ENCODE measurements around the gene ZNF8.
A peak's percentile ranks its signal among the peaks of the same experiment; 100 is the strongest.
"Not testable (repeated sequence)": the region's sequence is repeated elsewhere in the genome, so short reads cannot be mapped to it uniquely, and the experiment has no call there.

Gene ZNF8

DNA sequence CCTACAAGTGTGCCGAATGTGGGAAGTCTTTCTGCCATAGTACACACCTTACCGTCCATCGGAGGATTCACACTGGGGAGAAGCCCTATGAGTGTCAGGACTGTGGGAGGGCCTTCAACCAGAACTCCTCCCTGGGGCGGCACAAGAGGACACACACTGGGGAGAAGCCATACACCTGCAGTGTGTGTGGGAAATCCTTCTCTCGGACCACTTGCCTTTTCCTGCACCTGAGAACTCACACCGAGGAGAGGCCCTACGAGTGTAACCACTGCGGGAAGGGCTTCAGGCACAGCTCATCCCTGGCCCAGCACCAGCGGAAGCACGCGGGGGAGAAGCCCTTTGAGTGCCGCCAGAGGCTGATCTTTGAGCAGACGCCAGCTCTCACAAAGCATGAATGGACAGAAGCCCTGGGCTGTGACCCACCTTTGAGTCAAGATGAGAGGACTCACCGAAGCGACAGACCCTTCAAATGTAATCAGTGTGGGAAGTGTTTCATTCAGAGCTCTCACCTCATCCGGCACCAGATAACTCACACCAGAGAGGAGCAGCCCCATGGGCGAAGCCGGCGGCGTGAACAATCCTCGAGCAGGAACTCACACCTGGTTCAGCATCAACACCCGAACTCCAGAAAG lies 16.1 kb downstream of the ZNF8 start:
- DNase-seq (ENCODE audit: low read depth in 1 of 2, low spot score in 1 of 2) = no peak

DNA sequence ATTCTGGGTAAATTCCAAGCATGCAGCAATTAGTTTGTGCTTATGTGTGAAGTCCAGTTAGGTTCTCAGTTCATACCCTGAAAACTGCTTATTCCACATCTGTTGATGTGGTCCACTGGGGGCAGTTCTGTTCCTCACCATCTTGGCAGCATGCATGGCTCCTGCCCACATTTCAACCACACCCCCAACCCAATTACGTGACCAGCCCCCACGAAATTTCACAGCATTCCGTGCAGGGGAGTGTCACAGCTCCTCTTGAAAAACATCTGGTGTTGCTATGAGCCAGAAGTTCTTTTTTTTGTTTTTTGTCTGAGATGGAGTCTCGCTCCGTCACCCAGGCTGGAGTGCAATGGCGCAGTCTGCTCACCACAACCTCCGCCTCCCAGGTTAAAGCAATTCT lies 17.3 kb downstream of the ZNF8 start:
- no peak for DNase-seq (ENCODE audit: low read depth in 1 of 2, low spot score in 1 of 2)

DNA sequence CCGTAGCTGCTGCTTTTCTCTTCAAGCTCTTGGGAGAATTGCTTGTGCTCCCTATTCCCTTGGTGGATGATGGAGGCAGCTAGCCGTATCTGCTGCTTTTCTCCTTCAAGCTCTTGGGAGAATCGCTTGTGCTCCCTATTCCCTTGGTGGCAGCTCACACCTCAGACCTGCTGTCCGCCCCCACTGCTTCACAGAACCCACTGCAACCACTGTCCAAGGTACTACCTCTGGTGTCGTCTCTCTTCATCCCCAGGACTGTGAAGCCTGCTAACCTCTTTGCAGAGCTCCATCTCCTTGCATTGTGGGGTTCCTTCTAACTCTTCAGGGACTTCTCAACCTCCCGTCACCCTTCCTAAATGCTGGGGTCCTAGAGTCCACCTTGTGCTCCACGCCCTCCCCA lies 21.9 kb downstream of the ZNF8 start:
- no peak for DNase-seq (ENCODE audit: low read depth in 1 of 2, low spot score in 1 of 2)

DNA sequence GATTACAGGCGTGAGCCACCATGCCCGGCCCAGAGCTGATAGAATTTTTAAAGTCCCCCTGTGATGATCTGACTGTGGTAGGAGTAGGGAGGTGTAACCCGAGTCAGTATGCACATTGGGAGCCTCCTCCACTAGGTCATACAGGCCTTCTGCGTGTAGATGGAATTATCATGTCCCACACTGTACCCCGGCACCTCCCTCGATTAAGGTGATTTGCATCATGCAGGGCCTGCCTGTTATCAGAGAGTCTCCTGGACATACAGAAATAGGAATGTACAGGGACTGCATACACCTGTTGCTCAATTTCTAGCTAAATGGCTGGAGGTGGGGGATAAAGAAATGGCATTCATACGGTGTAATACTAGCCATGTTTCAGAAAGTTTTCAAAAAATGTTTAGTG lies 25.5 kb downstream of the ZNF8 start:
- DNase-seq (ENCODE audit: low read depth in 1 of 2, low spot score in 1 of 2) = no peak

DNA sequence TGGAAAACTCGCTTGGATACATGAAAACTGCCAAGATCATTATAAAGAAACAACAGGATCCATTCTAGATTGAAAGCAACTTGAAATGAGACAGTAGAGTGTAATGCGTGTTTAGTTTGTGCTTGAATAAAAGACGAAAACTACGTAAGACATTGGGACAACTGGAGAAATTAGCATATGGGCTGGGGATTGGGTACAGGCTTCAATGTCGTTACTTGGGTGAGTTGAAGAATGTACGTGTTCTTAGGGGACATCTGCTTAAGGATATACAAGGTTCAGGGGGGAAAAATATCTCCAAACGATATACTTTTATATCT lies 26.0 kb downstream of the ZNF8 start:
- no peak for DNase-seq (ENCODE audit: low read depth in 1 of 2, low spot score in 1 of 2)

DNA sequence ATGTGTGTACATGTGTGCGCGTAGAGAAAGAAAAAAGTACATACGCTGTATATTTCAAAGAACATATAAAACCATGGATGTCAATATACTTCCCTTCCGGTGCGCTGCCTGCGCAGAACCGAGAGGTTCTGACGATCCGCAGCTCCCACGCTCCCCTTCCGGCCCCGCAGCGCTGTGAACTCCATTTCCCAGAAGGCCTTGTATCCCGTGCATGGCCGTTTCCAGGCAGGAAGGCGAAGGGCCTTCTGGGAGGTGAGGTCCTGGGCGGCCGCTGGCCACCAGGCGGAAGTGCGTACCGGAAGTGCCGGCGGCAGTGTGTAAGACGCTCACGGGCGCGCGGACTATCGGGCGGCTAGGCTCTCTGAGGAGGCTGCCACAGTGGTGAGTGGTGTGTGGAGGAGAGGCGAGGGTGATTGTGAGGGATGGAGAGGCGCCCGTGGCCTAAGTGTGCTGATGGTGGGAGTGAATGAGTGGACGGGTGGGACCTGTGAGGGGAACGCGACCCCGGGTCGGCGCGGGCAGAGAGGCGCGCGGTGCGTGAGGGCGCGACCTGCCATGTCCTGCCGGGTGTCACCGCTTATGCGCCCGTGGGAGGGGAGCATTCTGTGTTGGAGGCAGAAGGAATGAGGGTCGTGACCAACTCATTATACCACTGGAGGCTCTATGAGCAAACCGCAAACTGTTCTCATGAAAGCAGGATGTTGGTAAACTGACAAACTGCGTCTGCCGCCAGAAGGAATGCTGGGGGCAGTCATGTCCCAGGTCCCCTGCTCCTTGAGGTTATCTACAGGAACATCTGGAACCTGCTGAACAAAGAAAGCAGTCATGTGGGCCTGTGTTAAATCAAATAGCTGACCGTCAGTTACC lies 26.5 kb downstream of the ZNF8 start, which contains the start of gene ERVK3-1:
ERVK3-1 (plus strand) TSS at position 313 of the 867 bp plus-strand sequence. CDS start 6,792 bp downstream, outside the sequence.
- DNase-seq (ENCODE audit: low read depth in 1 of 2, low spot score in 1 of 2) = peak; percentile 86 to 90

DNA sequence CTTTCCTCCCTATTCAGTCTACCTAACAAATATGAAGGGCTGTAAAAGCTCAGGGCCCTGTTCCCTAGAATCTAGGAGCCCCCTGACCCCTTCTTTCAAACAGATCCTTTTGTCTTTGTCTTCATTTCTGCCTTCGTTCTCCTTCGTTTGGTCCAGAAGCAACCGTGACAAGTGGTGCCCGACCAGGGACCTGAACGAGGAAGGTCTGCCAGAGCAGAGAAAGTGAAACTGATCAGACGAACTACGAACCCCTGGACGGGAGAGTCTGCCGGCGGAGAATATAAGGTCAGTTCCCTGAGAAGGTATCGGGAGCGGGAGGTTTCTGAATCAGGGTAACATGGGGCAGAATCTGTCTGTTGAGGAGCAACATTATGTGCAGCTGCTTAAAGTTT lies 27.2 kb downstream of the ZNF8 start:
- DNase-seq (ENCODE audit: low read depth in 1 of 2, low spot score in 1 of 2) = no peak

DNA sequence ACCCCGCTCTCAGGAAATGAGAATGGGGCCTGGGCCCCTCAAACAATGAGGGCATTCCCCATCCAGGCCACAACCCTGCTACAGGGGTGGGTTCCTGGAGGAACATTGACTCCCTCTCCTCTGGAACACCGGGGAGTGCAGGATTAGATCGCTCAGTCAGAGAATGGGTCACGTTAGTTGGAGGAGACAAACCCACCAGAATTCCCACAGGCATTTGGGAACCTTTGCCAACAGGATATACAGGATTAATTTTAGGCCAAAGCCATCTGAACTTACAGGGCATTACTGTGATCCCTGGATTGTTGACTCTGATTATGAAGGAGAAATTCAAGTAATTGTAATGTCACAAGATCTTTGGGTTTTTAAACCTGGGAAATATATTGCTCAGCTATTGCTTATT lies 29.0 kb downstream of the ZNF8 start:
- no peak for DNase-seq (ENCODE audit: low read depth in 1 of 2, low spot score in 1 of 2)

DNA sequence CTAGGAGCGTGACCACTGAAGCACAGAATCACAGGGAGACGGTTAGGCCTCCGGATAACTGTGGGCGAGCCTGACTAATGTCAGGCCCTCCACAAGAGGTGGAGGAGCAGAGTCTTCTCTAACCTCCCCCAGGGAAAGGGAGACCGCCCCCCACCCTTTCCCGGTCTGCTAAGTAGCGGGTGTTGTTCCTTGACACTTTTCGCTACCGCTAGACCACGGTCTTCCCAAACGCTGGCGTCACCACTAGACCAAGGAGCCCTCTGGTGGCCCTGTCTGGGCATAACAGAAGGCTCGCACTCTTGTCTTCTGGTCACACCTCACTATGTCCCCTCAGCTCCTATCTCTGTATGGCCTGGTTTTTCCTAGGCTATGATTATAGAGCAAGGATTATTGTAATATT lies 31.9 kb downstream of the ZNF8 start:
- DNase-seq (ENCODE audit: low read depth in 1 of 2, low spot score in 1 of 2) = not testable (repeated sequence)

DNA sequence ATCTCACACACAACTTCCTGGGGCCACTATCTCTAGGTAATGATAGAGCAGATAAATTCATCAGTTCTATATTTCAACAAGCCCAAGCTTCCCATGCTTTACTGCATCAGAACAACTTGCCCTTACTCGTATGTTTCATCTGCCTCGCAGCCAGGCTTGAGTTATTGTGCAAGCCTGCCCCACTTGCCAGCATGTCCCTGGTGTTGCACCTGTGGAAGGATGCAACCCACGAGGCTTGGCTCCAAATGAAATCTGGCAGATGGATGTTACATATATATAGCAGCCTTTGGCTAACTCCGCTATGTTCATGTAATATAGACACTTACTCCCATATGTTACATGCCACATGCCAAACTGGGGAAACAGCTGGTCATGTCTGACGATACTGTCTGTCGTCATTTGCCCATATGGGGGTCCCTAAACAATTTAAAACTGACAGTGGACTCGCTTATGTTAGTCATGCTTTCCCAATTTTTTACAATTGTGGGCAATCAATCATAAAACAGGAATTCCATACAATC lies 32.6 kb downstream of the ZNF8 start:
- no peak for DNase-seq (ENCODE audit: low read depth in 1 of 2, low spot score in 1 of 2)

DNA sequence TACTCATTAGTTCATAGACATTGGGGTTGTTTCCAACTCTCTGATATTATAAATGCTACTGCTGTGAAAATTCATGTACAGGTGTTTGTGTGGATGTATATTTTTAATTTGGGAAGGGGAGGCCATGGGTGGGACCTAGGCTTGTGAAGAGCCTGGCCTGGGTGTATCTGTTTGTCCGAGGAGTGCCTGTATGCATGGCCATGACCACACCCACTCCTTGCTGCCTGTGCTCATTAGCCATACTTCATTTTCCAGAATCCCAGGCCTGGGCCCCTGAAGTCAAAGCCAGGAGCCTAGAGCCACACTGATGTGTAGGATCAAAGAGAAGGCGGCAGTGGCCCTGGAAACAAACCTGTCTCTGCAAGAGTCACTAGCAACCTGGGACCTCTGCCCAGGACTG lies 36.8 kb downstream of the ZNF8 start:
- no peak for DNase-seq (ENCODE audit: low read depth in 1 of 2, low spot score in 1 of 2)

DNA sequence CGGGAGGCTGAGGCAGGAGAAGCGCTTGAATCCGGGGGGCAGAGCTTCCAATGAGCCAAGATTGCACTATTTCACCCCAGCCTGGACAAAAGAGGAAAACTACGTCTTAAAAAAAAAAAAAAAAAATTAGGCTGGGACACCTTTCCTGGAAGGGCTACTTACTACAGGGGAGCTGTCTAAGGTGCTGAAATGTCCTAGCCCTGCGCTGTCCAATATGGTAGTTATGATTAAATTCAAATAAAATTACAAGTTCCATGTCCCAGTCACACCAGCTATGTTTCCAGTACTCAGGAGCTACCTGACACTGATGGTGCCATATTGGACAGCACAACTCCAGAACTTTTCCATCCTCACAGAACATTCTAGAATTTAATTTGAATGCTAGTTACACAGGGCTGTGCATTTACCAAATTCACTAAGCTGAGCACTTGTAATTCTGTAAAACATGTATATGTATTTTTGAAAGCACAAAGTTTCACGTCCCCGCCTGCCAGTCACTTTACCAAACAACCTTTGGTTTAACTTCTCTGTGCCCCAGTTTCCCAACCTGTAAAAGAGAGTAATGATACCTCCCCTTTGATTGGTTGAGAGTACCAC lies 38.8 kb downstream of the ZNF8 start:
- no peak for DNase-seq (ENCODE audit: low read depth in 1 of 2, low spot score in 1 of 2)

DNA sequence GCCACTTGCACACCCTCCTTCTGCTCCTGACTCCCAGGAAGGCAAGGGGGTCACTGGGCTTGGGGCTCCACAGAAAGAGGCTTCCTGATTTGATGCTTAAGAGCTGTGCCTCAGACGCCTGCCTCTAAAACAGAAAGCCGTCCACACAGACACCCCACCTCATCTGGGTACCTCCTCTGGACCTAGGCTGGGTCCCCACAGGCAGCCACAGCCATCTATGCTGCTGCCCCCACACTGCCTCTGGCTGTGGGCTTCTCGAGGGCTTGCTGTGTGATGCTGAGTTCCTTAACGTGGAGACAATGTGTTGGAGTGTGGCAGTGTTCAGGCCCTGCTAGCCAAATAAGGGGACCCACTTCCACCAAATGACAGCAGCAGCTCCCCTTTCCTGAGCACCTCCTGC lies 39.5 kb downstream of the ZNF8 start:
- no peak for DNase-seq (ENCODE audit: low read depth in 1 of 2, low spot score in 1 of 2)

DNA sequence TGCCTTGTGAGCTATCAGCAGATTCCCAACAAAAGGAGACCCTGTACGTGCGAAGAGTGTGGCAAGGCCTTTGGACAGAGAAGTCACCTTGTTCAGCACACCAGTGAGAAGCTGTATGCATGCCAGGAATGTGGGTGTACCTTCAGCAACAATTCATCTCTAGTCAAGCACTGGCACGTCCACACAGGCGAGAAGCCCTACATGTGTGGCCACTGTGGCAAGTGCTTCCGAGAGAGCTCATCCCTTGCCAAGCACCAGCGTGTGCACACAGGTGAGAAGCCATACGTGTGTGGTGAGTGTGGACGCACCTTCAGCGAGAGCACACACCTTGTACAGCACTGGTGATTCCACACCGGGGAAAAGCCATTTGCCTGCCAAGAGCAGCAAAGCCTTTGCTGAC lies 40.5 kb downstream of the ZNF8 start:
- no peak for DNase-seq (ENCODE audit: low read depth in 1 of 2, low spot score in 1 of 2)

DNA sequence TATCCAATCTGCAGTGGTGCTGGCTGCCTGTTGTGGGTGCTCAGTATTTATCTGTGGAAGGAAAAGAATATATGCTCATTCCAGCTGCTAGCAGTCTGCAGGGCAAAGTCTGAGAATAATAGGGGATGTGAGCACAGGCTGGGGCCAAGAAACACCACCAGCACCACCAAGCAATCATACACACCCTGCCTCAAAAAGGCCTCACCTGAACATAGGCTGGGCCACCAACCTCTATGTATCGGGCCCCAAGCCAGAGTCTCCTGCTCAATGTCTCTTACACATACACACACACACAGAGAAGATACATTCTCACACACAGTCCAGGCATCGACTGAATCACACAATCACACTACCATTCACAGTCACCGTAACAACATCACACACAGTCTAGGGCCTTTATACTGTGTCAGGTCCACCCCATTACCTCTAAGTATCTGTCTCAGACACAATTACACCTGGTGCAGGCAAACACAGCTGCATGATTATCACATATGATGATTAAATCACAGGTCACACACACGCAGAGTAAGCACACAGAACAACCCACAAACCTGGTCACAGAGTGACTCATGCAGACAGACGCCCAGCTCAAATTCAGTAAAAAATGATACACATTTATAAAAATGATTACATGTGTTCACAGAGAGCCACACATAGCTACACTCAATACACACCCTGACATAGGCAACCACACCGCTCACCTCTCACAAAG lies 46.7 kb downstream of the ZNF8 start:
- no peak for DNase-seq (ENCODE audit: low read depth in 1 of 2, low spot score in 1 of 2)

DNA sequence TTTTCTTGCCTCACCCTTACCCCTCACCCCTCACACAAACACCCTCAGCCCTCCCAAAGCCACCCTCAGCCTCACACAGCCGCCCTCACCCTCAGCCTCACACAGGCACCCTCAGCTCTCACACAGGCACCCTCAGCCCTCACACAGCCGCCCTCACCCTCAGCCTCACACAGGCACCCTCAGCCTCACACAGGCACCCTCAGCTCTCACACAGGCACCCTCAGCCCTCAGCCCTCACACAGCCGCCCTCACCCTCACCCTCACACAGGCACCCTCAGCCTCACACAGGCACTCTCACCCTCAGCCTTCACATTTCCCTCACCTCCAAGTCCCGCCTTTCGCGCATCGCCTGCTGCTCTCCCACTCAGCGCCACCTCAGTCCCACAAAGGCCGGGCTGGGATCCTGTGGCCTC lies 47.8 kb downstream of the ZNF8 start:
- DNase-seq (ENCODE audit: low read depth in 1 of 2, low spot score in 1 of 2) = no peak

DNA sequence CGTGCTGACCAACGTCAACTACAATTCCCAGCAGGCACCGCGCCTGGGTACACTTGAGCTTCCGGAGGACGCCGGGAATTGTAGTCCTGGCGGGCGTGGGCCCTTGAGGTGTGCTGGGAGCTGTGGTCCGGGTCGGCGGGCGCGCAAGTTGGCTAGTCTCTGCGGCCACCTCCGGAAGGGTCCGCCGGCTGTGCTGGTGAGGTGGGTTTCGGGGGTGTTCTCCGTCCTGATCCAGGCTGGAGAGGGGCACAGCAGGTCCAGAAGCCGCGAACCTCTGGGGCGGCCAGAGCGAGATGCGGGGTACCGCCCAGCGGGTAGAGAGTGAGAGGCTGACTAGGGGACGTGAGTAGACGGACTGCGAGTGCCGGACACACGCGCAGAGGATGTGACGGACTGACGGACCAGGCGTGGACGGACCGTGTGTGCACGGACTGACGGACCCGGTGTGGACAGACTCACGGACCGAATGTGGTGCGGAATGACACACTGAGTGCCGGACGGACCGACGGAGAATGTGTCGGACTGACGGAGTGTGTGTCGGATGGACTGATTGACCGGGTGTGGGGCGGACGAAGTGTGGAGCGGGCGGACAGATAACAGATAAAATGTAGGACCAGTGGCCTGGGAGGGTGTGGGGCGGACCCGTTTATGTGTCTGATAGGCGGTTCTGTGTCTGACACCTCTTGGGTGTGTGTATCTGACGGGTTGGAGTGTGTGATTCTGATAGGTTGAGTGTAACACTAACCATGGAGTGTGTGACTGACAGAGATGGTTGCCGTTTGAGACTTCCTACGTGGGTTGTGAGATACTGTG lies 48.4 kb downstream of the ZNF8 start, which contains the start of gene ZSCAN22:
ZSCAN22 (plus strand) TSS at position 81 of the 813 bp plus-strand sequence. CDS start 7,809 bp downstream, outside the sequence.
- DNase-seq (ENCODE audit: low read depth in 1 of 2, low spot score in 1 of 2) = peak; percentile 73 to 74

DNA sequence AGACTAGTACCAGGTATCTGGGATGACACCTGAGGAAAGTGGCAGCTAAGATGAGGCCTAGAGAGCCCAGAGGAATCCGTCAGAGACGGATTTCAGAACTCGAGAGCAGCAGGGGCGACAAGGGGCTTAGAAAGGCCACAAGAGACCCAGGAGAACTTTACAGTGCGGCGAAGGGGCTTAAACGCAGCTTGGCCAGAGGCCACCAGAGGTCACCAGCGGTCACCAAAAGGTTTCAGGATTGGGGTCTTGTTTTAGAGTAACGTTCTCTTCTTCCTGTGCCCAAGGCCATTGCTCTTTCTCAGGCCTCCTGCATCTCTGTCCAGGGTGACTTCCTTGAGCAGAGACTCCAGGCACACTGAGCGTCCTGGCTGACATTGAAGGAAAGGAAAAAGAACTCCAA lies 50.2 kb downstream of the ZNF8 start:
- DNase-seq (ENCODE audit: low read depth in 1 of 2, low spot score in 1 of 2) = no peak

DNA sequence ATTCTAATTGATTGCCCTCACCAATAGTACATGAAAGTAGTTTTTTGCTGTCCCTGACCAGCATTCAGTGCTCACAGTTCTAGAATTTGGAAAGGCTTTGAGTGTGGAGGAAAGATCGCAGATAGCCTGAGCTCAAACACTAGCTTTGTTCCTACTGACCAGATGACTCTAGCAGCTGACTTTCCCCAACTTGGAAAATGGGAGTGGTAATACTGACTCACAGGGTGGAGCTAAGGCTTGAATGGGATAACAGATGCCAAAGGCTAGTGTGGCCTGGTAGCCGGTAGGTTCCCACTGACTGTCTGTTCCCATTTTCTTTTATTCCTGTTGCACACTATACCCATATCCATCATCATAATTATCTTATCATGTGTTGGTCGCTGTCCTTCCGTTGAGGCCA lies 51.7 kb downstream of the ZNF8 start:
- DNase-seq (ENCODE audit: low read depth in 1 of 2, low spot score in 1 of 2) = no peak

DNA sequence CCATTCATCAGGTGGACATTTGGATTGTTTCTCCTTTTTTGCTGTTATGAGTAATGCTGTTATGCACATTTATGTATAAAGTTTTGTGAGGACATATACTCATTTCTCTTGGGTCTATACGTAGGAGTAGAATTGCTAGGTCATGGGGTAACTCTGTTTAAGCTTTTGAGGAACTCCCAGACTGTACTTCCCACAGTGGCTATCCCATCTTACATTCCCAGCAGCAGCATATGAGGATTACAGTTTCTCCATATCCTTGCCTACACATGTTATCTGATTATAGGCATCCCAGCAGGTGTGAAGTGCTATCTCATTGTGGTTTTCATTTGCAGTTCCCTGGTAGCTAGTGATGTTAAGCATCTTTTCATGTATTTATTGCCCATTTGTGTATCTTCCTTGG lies 53.9 kb downstream of the ZNF8 start:
- no peak for DNase-seq (ENCODE audit: low read depth in 1 of 2, low spot score in 1 of 2)

All from activated T-helper 1 cell treated with anti-CD3 and anti-CD28 coated beads, Interleukin-2, amount 50 U/mL, for 16 hours (primary cell).